GM13976 (cell line): ENCODE data around the gene ACSS1.

ENCODE experiments used
- DNase-seq: peaks from one replicate; pipeline ENCODE4 v3.0.0; 2012; ENCODE audit warnings: low spot score
- in situ Hi-C: fragments of 300-500 bp; cut with MboI; formaldehyde crosslinking; loops from one replicate; pipeline ENCODE4 v1.12.0; 2022; ENCODE audit warnings: low sequenced_read_pairs, mixed read lengths, inconsistent platforms; ENCODE audit not compliant: unreplicated experiment
- TF ChIP-seq, protein P1 (sequence below): IDR thresholded peaks from 2 replicates; pipeline ENCODE4 v1.5.1; 2012; ENCODE audit warnings: borderline replicate concordance, mild to moderate bottlenecking; ENCODE audit not compliant: insufficient read depth; ENCODE audit errors: extremely low read depth, missing control alignments, control extremely low read depth

Gene ACSS1

DNA sequence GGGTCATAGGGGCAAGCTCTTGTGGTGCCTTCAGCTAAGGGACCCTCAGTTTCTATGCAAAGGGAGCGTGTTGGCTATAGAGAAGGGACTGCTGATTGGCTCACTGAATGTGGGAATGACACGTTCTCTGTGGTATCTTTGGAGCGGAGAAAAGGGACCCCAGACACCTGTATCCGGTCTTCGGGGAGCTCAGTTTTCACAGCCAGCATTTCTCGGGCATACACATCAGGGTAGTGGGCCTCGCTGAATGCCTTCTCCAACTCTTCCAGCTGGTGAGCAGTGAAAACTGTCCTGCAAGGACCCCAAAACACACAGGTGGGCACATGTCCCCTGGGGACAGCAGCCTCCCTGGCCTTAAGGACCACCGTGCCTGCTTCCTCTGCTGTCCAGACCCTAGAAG, 20.7 kb upstream of the ACSS1 start:
- DNase-seq: no peak
- in situ Hi-C loops: loop anchor here (10.0 kb wide), 1 partner anchor 96 kb away; no protein-coding TSS in a partner anchor
- TF ChIP-seq, protein P1, sequence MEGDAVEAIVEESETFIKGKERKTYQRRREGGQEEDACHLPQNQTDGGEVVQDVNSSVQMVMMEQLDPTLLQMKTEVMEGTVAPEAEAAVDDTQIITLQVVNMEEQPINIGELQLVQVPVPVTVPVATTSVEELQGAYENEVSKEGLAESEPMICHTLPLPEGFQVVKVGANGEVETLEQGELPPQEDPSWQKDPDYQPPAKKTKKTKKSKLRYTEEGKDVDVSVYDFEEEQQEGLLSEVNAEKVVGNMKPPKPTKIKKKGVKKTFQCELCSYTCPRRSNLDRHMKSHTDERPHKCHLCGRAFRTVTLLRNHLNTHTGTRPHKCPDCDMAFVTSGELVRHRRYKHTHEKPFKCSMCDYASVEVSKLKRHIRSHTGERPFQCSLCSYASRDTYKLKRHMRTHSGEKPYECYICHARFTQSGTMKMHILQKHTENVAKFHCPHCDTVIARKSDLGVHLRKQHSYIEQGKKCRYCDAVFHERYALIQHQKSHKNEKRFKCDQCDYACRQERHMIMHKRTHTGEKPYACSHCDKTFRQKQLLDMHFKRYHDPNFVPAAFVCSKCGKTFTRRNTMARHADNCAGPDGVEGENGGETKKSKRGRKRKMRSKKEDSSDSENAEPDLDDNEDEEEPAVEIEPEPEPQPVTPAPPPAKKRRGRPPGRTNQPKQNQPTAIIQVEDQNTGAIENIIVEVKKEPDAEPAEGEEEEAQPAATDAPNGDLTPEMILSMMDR: no peak

DNA sequence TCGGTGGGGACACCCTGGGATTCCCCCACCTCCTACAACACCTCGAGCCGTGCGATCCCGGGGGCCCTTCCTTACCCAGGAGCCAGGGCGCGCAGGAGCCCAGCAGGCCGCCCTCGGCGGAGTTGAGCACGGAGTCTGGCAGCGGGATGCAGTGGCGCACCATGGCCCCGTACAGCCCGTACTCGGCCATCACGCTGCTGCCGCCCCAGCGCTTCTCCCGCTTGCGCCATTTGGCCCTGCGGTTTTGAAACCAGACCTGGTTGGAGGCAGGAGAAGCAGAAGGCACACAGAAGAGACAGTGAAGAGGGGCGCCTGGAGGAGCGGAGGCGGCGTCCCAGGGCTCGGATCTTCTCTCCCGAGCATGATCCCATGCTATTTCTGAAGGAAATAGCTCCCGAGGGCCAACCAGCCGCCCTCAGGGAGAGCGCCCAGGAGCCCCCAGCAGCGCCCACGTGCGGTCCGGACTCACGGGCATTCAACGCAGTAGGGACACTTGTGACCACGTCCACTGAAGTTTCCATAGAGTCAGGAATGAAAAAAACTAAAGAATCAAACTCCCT, 19.8 kb upstream of the ACSS1 start:
- TF ChIP-seq, protein P1: no peak
- no peak for DNase-seq
- in situ Hi-C loops: loop anchor here (10.0 kb wide), 1 partner anchor 97 kb away; no protein-coding TSS in a partner anchor

DNA sequence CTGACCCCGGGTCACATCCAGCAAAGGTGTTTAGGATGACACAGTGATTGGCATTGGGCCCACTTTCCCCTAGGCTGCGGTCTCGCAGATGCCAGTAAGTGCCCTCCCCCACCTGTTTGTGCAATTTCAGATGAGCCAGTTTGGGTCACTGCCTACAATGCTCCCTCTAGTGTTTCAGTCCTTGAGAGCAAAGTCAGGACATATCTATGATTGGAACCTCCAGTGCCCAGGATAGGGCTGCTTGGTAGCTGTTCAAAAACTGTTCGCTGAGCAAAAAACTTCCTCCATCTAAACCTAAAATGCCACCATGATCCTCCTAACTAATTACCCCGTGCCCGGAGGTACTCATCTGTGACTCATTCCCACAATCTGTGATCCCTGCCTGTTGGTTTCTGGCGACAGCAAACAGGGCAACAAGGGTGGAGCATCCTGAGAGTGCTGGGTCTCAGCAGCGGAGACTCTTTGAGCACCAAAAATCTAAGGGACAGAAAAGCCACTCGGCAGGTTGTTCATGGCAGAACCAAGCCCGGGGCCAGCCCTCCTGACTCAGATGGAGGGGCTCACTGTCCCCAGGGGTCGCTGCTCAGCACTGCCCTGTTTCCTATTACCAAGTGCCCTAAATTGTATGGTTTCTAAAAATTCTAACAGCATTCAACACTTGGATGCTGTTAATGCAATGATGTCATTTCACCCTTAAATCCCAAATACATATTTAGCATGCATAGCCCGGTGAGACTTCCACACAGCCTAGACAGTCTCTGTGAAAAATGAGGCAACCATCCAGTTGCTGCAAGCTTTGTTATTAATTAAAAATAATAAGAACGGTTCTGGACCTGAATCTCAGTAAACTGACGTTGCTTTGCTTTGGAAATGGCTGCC, 19.0 kb upstream of the ACSS1 start:
- DNase-seq: no peak
- TF ChIP-seq, protein P1: no peak
- in situ Hi-C loops: loop anchor here (10.0 kb wide), 1 partner anchor 98 kb away; no protein-coding TSS in a partner anchor

DNA sequence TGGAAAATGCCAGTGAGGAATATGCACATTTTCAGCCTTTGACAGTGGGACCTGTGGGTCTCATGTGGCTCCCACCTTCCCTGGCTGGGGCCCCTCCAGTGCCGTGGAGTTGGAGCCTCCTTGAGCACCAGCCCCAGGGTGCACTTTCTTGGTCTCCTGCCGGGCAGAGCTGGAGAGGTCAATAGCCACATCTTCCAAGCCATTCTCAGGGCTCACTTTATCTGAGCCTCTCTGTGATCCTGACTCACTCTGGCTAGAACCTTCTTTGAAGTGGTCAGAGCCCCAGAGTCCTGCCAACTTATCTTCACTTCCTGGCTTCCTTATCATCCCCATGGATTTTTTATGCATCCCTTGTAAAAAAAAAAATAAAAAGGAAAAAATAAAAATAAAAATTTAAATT, 18.3 kb upstream of the ACSS1 start:
- TF ChIP-seq, protein P1: no peak
- DNase-seq: no peak
- in situ Hi-C loops: loop anchor here (10.0 kb wide), 1 partner anchor 99 kb away; no protein-coding TSS in a partner anchor

DNA sequence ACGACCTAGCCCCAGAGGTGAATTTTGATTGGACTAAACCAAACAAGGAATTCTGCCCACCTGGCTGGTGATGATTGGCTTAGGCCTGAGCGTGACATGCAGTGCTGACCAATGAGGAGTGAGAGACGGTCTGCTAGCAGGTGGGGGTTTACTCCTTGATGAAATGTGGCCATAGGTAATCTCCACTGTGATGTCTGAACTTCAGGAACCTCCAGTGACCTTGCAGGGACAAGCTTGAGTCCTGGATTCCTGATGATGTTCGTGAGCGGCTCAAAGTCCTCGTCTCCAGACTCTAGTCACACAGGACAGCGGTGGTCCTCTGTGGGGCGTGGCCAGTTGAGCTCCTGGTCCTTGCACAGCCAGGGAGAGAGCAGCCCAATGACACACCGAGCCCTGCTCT, 15.6 kb upstream of the ACSS1 start:
- no peak for DNase-seq
- TF ChIP-seq, protein P1: no peak
- in situ Hi-C loops: loop anchor here (10.0 to 25.0 kb wide), 2 partner anchors 101 to 339 kb away; partner anchors contain the start of gene GINS1

DNA sequence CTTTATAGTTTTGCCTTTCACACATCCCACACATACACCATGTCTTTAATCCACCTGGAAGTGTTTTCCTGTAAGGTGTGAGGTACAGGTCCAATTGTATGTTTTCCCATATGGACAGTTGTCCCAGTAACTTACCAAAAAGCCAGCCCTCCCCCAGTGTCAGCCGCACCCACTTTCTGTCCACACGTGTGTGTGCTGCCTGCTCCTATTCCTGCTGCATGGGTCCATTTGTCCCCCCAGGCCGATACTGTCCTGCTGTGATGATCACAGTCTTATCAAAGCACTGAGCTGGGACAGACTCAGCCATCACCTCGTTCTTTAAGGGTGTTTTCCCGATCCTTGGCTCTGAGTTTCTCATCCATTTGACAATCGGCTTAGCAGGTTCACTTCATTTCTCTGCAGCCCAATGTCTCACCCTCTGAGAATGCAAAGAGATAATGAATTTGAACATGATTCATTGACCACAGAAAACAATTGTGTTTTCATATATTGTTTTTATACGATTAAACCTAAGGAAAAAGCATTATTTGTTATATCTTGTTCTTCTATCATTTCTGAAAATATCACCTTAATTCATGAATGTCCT, 14.4 kb upstream of the ACSS1 start:
- in situ Hi-C loops: loop anchor here (10.0 to 25.0 kb wide), 2 partner anchors 102 to 340 kb away; partner anchors contain the start of gene GINS1
- no peak for DNase-seq

More for the DNA sequence above, 14.4 kb upstream of the ACSS1 start:
- TF ChIP-seq, protein P1: no peak
